IMR-90 (cell line): Measurements from ENCODE around the gene CADM2. TPM values are rescaled to one million over a fixed set of nuclear protein-coding genes. Genes with fewer than 3 reads are reported as not detected.

Experiments used
- ATAC-seq: fragments of 200-7000 bp; cut with Tn5 transposase; 2 replicates; pipeline ENCODE4 v1.9.1; 2020; ENCODE audit warnings: low read depth, mild to moderate bottlenecking, moderate library complexity
- BruUV-seq: library from RNA; stranded (reverse); fragments of 400-500 nt; replicated peaks from 2 replicates; lab custom pipeline; 2021; lab: Mats Ljungman, UMichigan
- CTCF ChIA-PET: fragments of 300-600 bp; formaldehyde crosslinking; extraction: SDS; loops from one replicate; lab custom pipeline; 2021; ENCODE audit warnings: antibody characterized with exemption; lab: Yijun Ruan, JAX
- POLR2A ChIA-PET: fragments of 300-600 bp; sonication (Branson Sonifier 250); formaldehyde crosslinking; loops from one replicate; lab custom pipeline; 2022; ENCODE audit warnings: antibody characterized with exemption; ENCODE audit not compliant: unreplicated experiment; lab: Charles Lee
- DNase-seq: peaks from one replicate; pipeline ENCODE4 v3.0.0; 2013
- H2AFZ ChIP-seq: replicated peaks from 2 replicates; pipeline ENCODE3; 2013; ENCODE audit warnings: low read length, mild to moderate bottlenecking; ENCODE audit not compliant: poor library complexity
- H2AK5ac ChIP-seq: 2 replicates; pipeline ENCODE4 v1.6.1; 2013; ENCODE audit warnings: low read depth, low read length, inconsistent platforms
- H2AK9ac ChIP-seq: replicated peaks from 2 replicates; pipeline ENCODE3; 2013; ENCODE audit warnings: mild to moderate bottlenecking, low read depth, low read length, moderate library complexity; ENCODE audit not compliant: poor library complexity
- H2BK120ac ChIP-seq: 2 replicates; pipeline ENCODE4 v1.6.1; 2013; ENCODE audit warnings: low read depth, low read length, inconsistent platforms
- H2BK15ac ChIP-seq: 3 replicates; pipeline ENCODE4 v1.6.1; 2013; ENCODE audit warnings: low read depth, low read length, inconsistent platforms
- H2BK20ac ChIP-seq: 2 replicates; pipeline ENCODE4 v1.6.1; 2013; ENCODE audit warnings: low read depth, mild to moderate bottlenecking, inconsistent platforms, low read length, moderate library complexity
- H2BK5ac ChIP-seq: 2 replicates; pipeline ENCODE4 v1.6.1; 2013; ENCODE audit warnings: mild to moderate bottlenecking, low read depth, low read length, inconsistent platforms; ENCODE audit not compliant: poor library complexity, severe bottlenecking
- H3K14ac ChIP-seq: replicated peaks from 2 replicates; pipeline ENCODE4 v1.6.1; 2013; ENCODE audit warnings: low read depth, low read length, inconsistent platforms
- H3K18ac ChIP-seq: 2 replicates; pipeline ENCODE4 v1.6.1; 2013; ENCODE audit warnings: low read depth, low read length, control low read depth
- H3K23ac ChIP-seq: 2 replicates; pipeline ENCODE4 v1.6.1; 2013; ENCODE audit warnings: low read depth, low read length, inconsistent platforms
- H3K27ac ChIP-seq: 2 replicates; pipeline ENCODE4 v1.5.1; 2013; ENCODE audit warnings: mild to moderate bottlenecking, control low read depth, low read length; ENCODE audit not compliant: insufficient read depth
- H3K27me3 ChIP-seq: 2 replicates; pipeline ENCODE4 v1.6.1; 2013; ENCODE audit warnings: low read length; ENCODE audit not compliant: control insufficient read depth, insufficient read depth
- H3K36me3 ChIP-seq: 2 replicates; pipeline ENCODE4 v1.6.1; 2013; ENCODE audit warnings: low read length, mixed read lengths; ENCODE audit not compliant: control insufficient read depth, insufficient read depth
- H3K4ac ChIP-seq: 2 replicates; pipeline ENCODE4 v1.6.1; 2013; ENCODE audit warnings: low read depth, low read length, inconsistent platforms
- H3K4me1 ChIP-seq: 2 replicates; pipeline ENCODE4 v1.6.1; 2013; ENCODE audit warnings: low read length, mixed read lengths; ENCODE audit not compliant: control insufficient read depth, insufficient read depth
- H3K4me2 ChIP-seq: 2 replicates; pipeline ENCODE4 v1.6.1; 2013; ENCODE audit warnings: low read depth, mild to moderate bottlenecking, control low read depth, low read length, moderate library complexity
- H3K4me3 ChIP-seq: 2 replicates; pipeline ENCODE4 v1.5.1; 2013; ENCODE audit warnings: low read depth, mild to moderate bottlenecking, control low read depth, low read length, moderate library complexity; ENCODE audit not compliant: insufficient read depth
- H3K56ac ChIP-seq: 2 replicates; pipeline ENCODE4 v1.6.1; 2013; ENCODE audit warnings: low read length, inconsistent platforms; ENCODE audit not compliant: insufficient read depth; ENCODE audit errors: extremely low read depth
- H3K79me1 ChIP-seq, 2 experiments: 2 replicates each; pipeline ENCODE4 v1.6.1; 2013; ENCODE audit warnings: low read length in 2 of 2, inconsistent platforms in 1 of 2, low read depth in 1 of 2
- H3K9ac ChIP-seq: 2 replicates; pipeline ENCODE4 v1.6.1; 2013; ENCODE audit warnings: low read depth, low read length, control low read depth
- H3K9me1 ChIP-seq: 2 replicates; pipeline ENCODE4 v1.6.1; 2013; ENCODE audit warnings: low read length, inconsistent platforms; ENCODE audit not compliant: insufficient read depth
- H3K9me3 ChIP-seq: 2 replicates; pipeline ENCODE4 v1.6.1; 2013; ENCODE audit warnings: low read length; ENCODE audit not compliant: control insufficient read depth, insufficient read depth
- H4K20me1 ChIP-seq: 2 replicates; pipeline ENCODE4 v1.6.1; 2013; ENCODE audit warnings: low read length, inconsistent platforms; ENCODE audit not compliant: insufficient read depth
- H4K5ac ChIP-seq: 2 replicates; pipeline ENCODE4 v1.6.1; 2013; ENCODE audit warnings: mild to moderate bottlenecking, low read depth, low read length, control low read depth
- H4K8ac ChIP-seq, 2 experiments: 2 replicates each; pipeline ENCODE4 v1.6.1; 2013; ENCODE audit warnings: low read depth in 2 of 2, low read length in 2 of 2, control low read depth in 1 of 2, inconsistent platforms in 1 of 2
- H4K91ac ChIP-seq: 2 replicates; pipeline ENCODE4 v1.6.1; 2013; ENCODE audit warnings: low read depth, low read length, inconsistent platforms; ENCODE audit not compliant: insufficient read depth
- BHLHE40 ChIP-seq: fragments of 150-350 bp; IDR thresholded peaks from 2 replicates; pipeline ENCODE4 v1.6.1; 2016; ENCODE audit warnings: mild to moderate bottlenecking, low read depth, low read length
- CEBPB ChIP-seq: IDR thresholded peaks from 2 replicates; pipeline ENCODE4 v1.6.1; 2012; ENCODE audit warnings: low read depth, low read length, improper control_type of control experiment
- FOS ChIP-seq: fragments of 150-350 bp; IDR thresholded peaks from 2 replicates; pipeline ENCODE4 v1.6.1; 2016; ENCODE audit warnings: low read depth, low read length
- MAFK ChIP-seq: IDR thresholded peaks from 2 replicates; pipeline ENCODE4 v1.6.1; 2012; ENCODE audit warnings: low read depth, low read length, improper control_type of control experiment
- MAZ ChIP-seq: IDR thresholded peaks from 2 replicates; pipeline ENCODE4 v1.6.1; 2012; ENCODE audit warnings: low read depth, mild to moderate bottlenecking, low read length, improper control_type of control experiment, moderate library complexity, borderline replicate concordance
- MXI1 ChIP-seq: IDR thresholded peaks from 2 replicates; pipeline ENCODE4 v1.6.1; 2012; ENCODE audit warnings: low read depth, mild to moderate bottlenecking, low read length, moderate library complexity, borderline replicate concordance
- NFE2L2 ChIP-seq: fragments of 150-350 bp; IDR thresholded peaks from 2 replicates; pipeline ENCODE4 v1.6.1; 2016; ENCODE audit warnings: low read depth, mild to moderate bottlenecking, low read length
- POLR2A ChIP-seq: IDR thresholded peaks from 2 replicates; pipeline ENCODE4 v1.6.1; 2012; ENCODE audit warnings: mild to moderate bottlenecking, low read depth, low read length
- RCOR1 ChIP-seq: IDR thresholded peaks from 2 replicates; pipeline ENCODE4 v1.6.1; 2012; ENCODE audit warnings: mild to moderate bottlenecking, low read length, improper control_type of control experiment; ENCODE audit not compliant: insufficient replicate concordance
- RFX5 ChIP-seq: IDR thresholded peaks from 2 replicates; pipeline ENCODE4 v1.8.0; 2012; ENCODE audit warnings: low read depth, mild to moderate bottlenecking, low read length, moderate library complexity
- SMC3 ChIP-seq: fragments of 150-350 bp; IDR thresholded peaks from 2 replicates; pipeline ENCODE4 v1.6.1; 2016; ENCODE audit warnings: low read depth, mild to moderate bottlenecking, antibody characterized with exemption, low read length, moderate library complexity
- WGBS, 2 experiments: methylation state at CpG; one replicate each; pipeline versions ENCODE4 v1.1.5 to v1.1.7; 2013; ENCODE audit warnings: missing lambda C conversion rate in 2 of 2; ENCODE audit not compliant: insufficient read length in 1 of 2; ENCODE audit errors: extremely low coverage in 2 of 2; 5-methylcytosine and 5-hydroxymethylcytosine counted together
- dilution Hi-C: fragments of 300-500 bp; cut with HindIII; formaldehyde crosslinking; loops from one replicate; pipeline ENCODE4 v1.14.3; 2018; ENCODE audit warnings: low sequenced_read_pairs; ENCODE audit not compliant: unreplicated experiment
- in situ Hi-C: fragments of 300-500 bp; cut with MboI; formaldehyde crosslinking; loops from 3 replicates; pipeline ENCODE4 v1.14.3; 2019; ENCODE audit warnings: low sequenced_read_pairs, inconsistent platforms, mixed read lengths
- intact Hi-C: fragments of 100-400 bp; cut with micrococcal nuclease; formaldehyde crosslinking; loops from 2 replicates; pipeline ENCODE4 v1.10.0; 2022
- polyA plus RNA-seq, 3 experiments: library from polyadenylated mRNA; depleted of rRNA; stranded (reverse); fragments of >200 nt; gene quantifications; 2 replicates each; pipeline ENCODE4 v1.2.3, GENCODE V29; 2012; ENCODE audit warnings: low replicate concordance in 1 of 3
- total RNA-seq: library from RNA; depleted of rRNA; stranded (reverse); fragments of >200 nt; gene quantifications from 2 replicates; pipeline ENCODE4 v1.2.3, GENCODE V29; 2012
- TF ChIP-seq, protein P1 (sequence below): fragments of 150-350 bp; IDR thresholded peaks from 2 replicates; pipeline ENCODE4 v1.6.1; 2016; ENCODE audit warnings: low read depth, mild to moderate bottlenecking, low read length, moderate library complexity, borderline replicate concordance
- TF ChIP-seq, protein P2 (sequence below): conservative IDR thresholded peaks from 2 replicates; pipeline ENCODE4 v1.5.1; 2012; ENCODE audit warnings: mild to moderate bottlenecking, low read depth, low read length, improper control_type of control experiment

The CADM2 gene
- total and polyA plus RNA-seq, 2 of the 4 experiments (the other 2 are of a cell fraction), result not detected

DNA sequence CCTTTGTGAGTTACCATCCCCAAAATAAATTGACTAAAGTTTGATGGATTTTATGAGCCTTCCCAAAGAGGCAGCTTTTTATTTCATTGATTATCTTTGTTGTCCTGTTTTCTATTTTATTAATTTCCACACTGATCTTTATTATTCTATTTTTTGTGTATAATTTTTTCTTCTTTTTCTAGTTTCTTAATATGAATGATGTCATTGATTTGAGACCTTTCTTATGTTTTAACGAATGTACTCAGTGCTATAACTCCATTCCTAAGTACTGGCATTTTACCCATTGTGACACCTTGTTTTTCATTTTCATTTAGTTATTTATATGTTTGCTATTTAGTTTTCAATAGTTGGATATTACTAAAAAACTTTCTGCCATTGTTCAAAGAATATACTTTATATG is 565.3 kb downstream of the CADM2 start:
- Histone ChIP-seq H3K9ac (no peak overlapping the region), H3K9me3 (no peaks in the 10 kb centered on the region), H3K56ac (no peak overlapping the region), H3K23ac (no peak overlapping the region), H4K8ac (no peak overlapping the region), H2BK20ac (no peak overlapping the region), H2AK5ac (no peak overlapping the region), H3K27ac (no peak overlapping the region), H2AFZ (no peak overlapping the region), H3K4me3 (no peak overlapping the region), H3K79me1 (no peaks in the 10 kb centered on the region), H3K4me2 (no peak overlapping the region), H3K27me3 (no peaks in the 10 kb centered on the region), H3K9me1 (no peaks in the 10 kb centered on the region), H4K20me1 (no peaks in the 10 kb centered on the region), H2AK9ac (no peak overlapping the region), H2BK15ac (no peak overlapping the region), H3K18ac (no peak overlapping the region), H3K4me1 (no peaks in the 10 kb centered on the region), H3K36me3 (no peaks in the 10 kb centered on the region), H3K14ac (no peak overlapping the region), H2BK5ac (no peak overlapping the region), H4K5ac (no peak overlapping the region), H3K4ac (no peak overlapping the region), H4K91ac (no peak overlapping the region), H2BK120ac (no peak overlapping the region)
- in situ Hi-C loops (no loop called here), dilution Hi-C loops (no loop called here), intact Hi-C loops (no loop called here)
- BruUV-seq, result no TSS peak
- TF ChIP-seq CEBPB, result no peak
- TF ChIP-seq RFX5, result no peak
- TF ChIP-seq, protein P1, sequence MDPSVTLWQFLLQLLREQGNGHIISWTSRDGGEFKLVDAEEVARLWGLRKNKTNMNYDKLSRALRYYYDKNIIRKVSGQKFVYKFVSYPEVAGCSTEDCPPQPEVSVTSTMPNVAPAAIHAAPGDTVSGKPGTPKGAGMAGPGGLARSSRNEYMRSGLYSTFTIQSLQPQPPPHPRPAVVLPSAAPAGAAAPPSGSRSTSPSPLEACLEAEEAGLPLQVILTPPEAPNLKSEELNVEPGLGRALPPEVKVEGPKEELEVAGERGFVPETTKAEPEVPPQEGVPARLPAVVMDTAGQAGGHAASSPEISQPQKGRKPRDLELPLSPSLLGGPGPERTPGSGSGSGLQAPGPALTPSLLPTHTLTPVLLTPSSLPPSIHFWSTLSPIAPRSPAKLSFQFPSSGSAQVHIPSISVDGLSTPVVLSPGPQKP, result no peak
- no peak for TF ChIP-seq MXI1
- TF ChIP-seq MAZ, result no peak
- no peak for TF ChIP-seq SMC3
- TF ChIP-seq FOS, result no peak
- TF ChIP-seq MAFK, result no peak
- no peak for TF ChIP-seq POLR2A
- TF ChIP-seq NFE2L2, result no peak
- TF ChIP-seq, protein P2, sequence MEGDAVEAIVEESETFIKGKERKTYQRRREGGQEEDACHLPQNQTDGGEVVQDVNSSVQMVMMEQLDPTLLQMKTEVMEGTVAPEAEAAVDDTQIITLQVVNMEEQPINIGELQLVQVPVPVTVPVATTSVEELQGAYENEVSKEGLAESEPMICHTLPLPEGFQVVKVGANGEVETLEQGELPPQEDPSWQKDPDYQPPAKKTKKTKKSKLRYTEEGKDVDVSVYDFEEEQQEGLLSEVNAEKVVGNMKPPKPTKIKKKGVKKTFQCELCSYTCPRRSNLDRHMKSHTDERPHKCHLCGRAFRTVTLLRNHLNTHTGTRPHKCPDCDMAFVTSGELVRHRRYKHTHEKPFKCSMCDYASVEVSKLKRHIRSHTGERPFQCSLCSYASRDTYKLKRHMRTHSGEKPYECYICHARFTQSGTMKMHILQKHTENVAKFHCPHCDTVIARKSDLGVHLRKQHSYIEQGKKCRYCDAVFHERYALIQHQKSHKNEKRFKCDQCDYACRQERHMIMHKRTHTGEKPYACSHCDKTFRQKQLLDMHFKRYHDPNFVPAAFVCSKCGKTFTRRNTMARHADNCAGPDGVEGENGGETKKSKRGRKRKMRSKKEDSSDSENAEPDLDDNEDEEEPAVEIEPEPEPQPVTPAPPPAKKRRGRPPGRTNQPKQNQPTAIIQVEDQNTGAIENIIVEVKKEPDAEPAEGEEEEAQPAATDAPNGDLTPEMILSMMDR, result no peak
- no peak for TF ChIP-seq RCOR1
- no peak for TF ChIP-seq BHLHE40
- ChIA-PET POLR2A (no interaction called here), CTCF (interaction anchor here (0.6 kb wide), 1 partner anchor 827 kb away, joined by 5 read pairs; no protein-coding TSS in a partner anchor)
- ATAC-seq, result no peak
- DNase-seq, result no peak
- no CpG with 5 or more reads among the region's 1 CpG for WGBS, 2 experiments
